Smooth muscle cell (in vitro differentiated cells): ENCODE results near the gene KDM5A. TPM values are rescaled to one million over a fixed set of nuclear protein-coding genes. Genes with fewer than 3 reads are reported as not detected.
"Not testable (repeated sequence)": the region's sequence is repeated elsewhere in the genome, so short reads cannot be mapped to it uniquely, and the experiment has no call there.

Source experiments
- DNase-seq: peaks from one replicate; lab custom pipeline; 2025; ENCODE audit not compliant: unreplicated experiment; lab: John Stamatoyannopoulos, UW
- H2AFZ ChIP-seq: fragments of 200-600 bp; sonication (generic); 2 replicates; pipeline ENCODE4 v1.6.0; 2016; ENCODE audit warnings: antibody characterized with exemption, low read depth, mild to moderate bottlenecking
- H3F3A ChIP-seq: fragments of 200-600 bp; sonication (generic); 2 replicates; pipeline ENCODE4 v1.6.0; 2017; ENCODE audit warnings: antibody characterized with exemption, low read depth
- H3K27ac ChIP-seq: fragments of 200-600 bp; sonication (generic); 2 replicates; pipeline ENCODE4 v1.5.1; 2016; ENCODE audit warnings: low read depth, mild to moderate bottlenecking
- H3K27me3 ChIP-seq: fragments of 200-600 bp; sonication (generic); 2 replicates; pipeline ENCODE4 v1.6.1; 2016; ENCODE audit warnings: low read depth, mild to moderate bottlenecking
- H3K36me3 ChIP-seq: fragments of 200-600 bp; sonication (generic); 2 replicates; pipeline ENCODE4 v1.5.1; 2016; ENCODE audit warnings: low read depth
- H3K4me1 ChIP-seq: fragments of 200-600 bp; sonication (generic); 2 replicates; pipeline ENCODE4 v1.5.1; 2016; ENCODE audit warnings: low read depth
- H3K4me2 ChIP-seq: fragments of 200-600 bp; sonication (generic); 2 replicates; pipeline ENCODE4 v1.6.0; 2016; ENCODE audit warnings: mild to moderate bottlenecking
- H3K4me3 ChIP-seq: fragments of 200-600 bp; sonication (generic); 2 replicates; pipeline ENCODE4 v1.5.1; 2016; ENCODE audit warnings: mild to moderate bottlenecking
- H3K79me2 ChIP-seq: fragments of 200-600 bp; sonication (generic); 2 replicates; pipeline ENCODE4 v1.6.0; 2016; ENCODE audit warnings: low read depth, mild to moderate bottlenecking
- H3K9ac ChIP-seq: fragments of 200-600 bp; sonication (generic); 2 replicates; pipeline ENCODE4 v1.6.0; 2016; ENCODE audit warnings: low read depth
- H3K9me3 ChIP-seq: fragments of 200-600 bp; sonication (generic); replicated peaks from 2 replicates; pipeline ENCODE4 v1.5.1; 2016; ENCODE audit warnings: low read depth
- H4K20me1 ChIP-seq: fragments of 200-600 bp; sonication (generic); 2 replicates; pipeline ENCODE4 v1.6.0; 2016; ENCODE audit warnings: low read depth
- CTCF ChIP-seq: fragments of 200-600 bp; sonication (generic); IDR thresholded peaks from 2 replicates; pipeline ENCODE4 v1.5.1; 2017; ENCODE audit warnings: borderline replicate concordance, mild to moderate bottlenecking, antibody characterized with exemption; ENCODE audit not compliant: insufficient read depth, poor library complexity, severe bottlenecking
- WGBS: methylation state at CpG from one replicate; pipeline ENCODE4 v1.1.7; 2016; ENCODE audit warnings: low lambda C conversion rate; 5-methylcytosine and 5-hydroxymethylcytosine counted together
- polyA plus RNA-seq: library from polyadenylated mRNA; unstranded; fragments of >200 nt; fragmentation: Nextera tagmentation; extraction: Ambion mirVana; gene quantifications from 2 replicates; pipeline ENCODE4 v1.2.1, GENCODE V29; 2016
- total RNA-seq: library from RNA; depleted of rRNA; stranded (reverse); fragments of >200 nt; gene quantifications from 2 replicates; pipeline ENCODE4 v1.2.3, GENCODE V29; 2014

Gene KDM5A
- total RNA-seq (58.5 and 87.2 TPM in 2 replicates), polyA plus RNA-seq (30.5 and 41.7 TPM in 2 replicates)

GRCh38 chr12:389142-390096, at the start of gene KDM5A:
KDM5A (minus strand) TSS chr12:389320; CDS start chr12:389091, 229 bp downstream.
- Histone ChIP-seq H3K9ac (peak within 1 kb of the TSS; percentile 98), H4K20me1 (peaks cover 35% of the 10 kb centered on the region), H3K4me1 (peaks cover 23% of the 10 kb centered on the region), H3K79me2 (peaks cover 44% of the 10 kb centered on the region), H3K36me3 (peaks cover 3% of the 10 kb centered on the region), H3K9me3 (no peaks in the 10 kb centered on the region), H3K27me3 (no peaks in the 10 kb centered on the region), H3F3A (no peaks in the 10 kb centered on the region), H2AFZ (peak within 1 kb of the TSS; percentile 97), H3K4me2 (peak within 1 kb of the TSS; percentile 99), H3K4me3 (peak within 1 kb of the TSS; percentile 96), H3K27ac (peak within 1 kb of the TSS; percentile 98)
- 2% methylated on average over 39 of the region's 53 CpGs for WGBS
- no peak for TF ChIP-seq CTCF
- DNase-seq = no peak

GRCh38 chr12:435737-436136, 46.6 kb upstream of the KDM5A start:
- H3K4me3 ChIP-seq, H3K27me3 ChIP-seq, H3K9ac ChIP-seq, H3K9me3 ChIP-seq, H3K27ac ChIP-seq, H3F3A ChIP-seq, H3K4me2 ChIP-seq, H4K20me1 ChIP-seq, H2AFZ ChIP-seq, DNase-seq, H3K36me3 ChIP-seq, H3K4me1 ChIP-seq, H3K79me2 ChIP-seq: not testable (repeated sequence)
- WGBS = 100% methylated on average over 2 of the region's 2 CpGs

- H3K9ac ChIP-seq = no peak overlapping the region
- H3K27ac ChIP-seq = no peak overlapping the region
- no peak for DNase-seq
- no peak overlapping the region for H3K4me2 ChIP-seq
- WGBS = 97% methylated on average over 3 of the region's 3 CpGs
- no peaks in the 10 kb centered on the region for H3K27me3 ChIP-seq
- no peaks in the 10 kb centered on the region for H3K36me3 ChIP-seq
- H4K20me1 ChIP-seq = no peaks in the 10 kb centered on the region
- no peak for TF ChIP-seq CTCF
- H2AFZ ChIP-seq = no peak overlapping the region
- H3K4me3 ChIP-seq = no peak overlapping the region
- H3K4me1 ChIP-seq = no peaks in the 10 kb centered on the region
- no peaks in the 10 kb centered on the region for H3F3A ChIP-seq
- no peaks in the 10 kb centered on the region for H3K9me3 ChIP-seq
- H3K79me2 ChIP-seq = no peaks in the 10 kb centered on the region
These were observed 33.4 kb upstream of the KDM5A start for GRCh38 chr12:422526-422925.

GRCh38 chr12:418432-418831, 29.3 kb upstream of the KDM5A start:
- no peak overlapping the region for H3K4me2 ChIP-seq
- no peak overlapping the region for H3K27ac ChIP-seq
- no peak for TF ChIP-seq CTCF
- H3K79me2 ChIP-seq = no peaks in the 10 kb centered on the region
- no peaks in the 10 kb centered on the region for H3K27me3 ChIP-seq
- H2AFZ ChIP-seq = no peak overlapping the region
- no peaks in the 10 kb centered on the region for H3K9me3 ChIP-seq
- no peak overlapping the region for H3K4me3 ChIP-seq
- H3K4me1 ChIP-seq = no peaks in the 10 kb centered on the region
- H3K9ac ChIP-seq = no peak overlapping the region
- DNase-seq = no peak
- H3K36me3 ChIP-seq = no peaks in the 10 kb centered on the region
- 98% methylated on average over 6 of the region's 6 CpGs for WGBS
- H3F3A ChIP-seq = no peaks in the 10 kb centered on the region
- no peaks in the 10 kb centered on the region for H4K20me1 ChIP-seq
